Liver (tissue), 9 donors: ENCODE results near the gene AK5. TPM values are rescaled to one million over a fixed set of nuclear protein-coding genes. Genes with fewer than 3 reads are reported as not detected.
"Not testable (repeated sequence)": the region's sequence is repeated elsewhere in the genome, so short reads cannot be mapped to it uniquely, and the experiment has no call there.

Source experiments
- DNase-seq: peaks from one replicate; pipeline ENCODE4 v3.0.0-alpha.2; 2017; ENCODE audit warnings: low spot score
- H3K27ac ChIP-seq, 2 donors: one replicate each; pipeline ENCODE4 v1.7.0; 2013; ENCODE audit warnings: inconsistent platforms in 2 of 2, low read length in 2 of 2, control low read depth in 1 of 2, low read depth in 1 of 2, mild to moderate bottlenecking in 1 of 2
- H3K27me3 ChIP-seq, 4 donors: one replicate each; pipeline versions ENCODE4 v1.6.1 to v1.7.0; 2013; ENCODE audit warnings: low read length in 3 of 4, inconsistent platforms in 1 of 4, mild to moderate bottlenecking in 1 of 4, moderate library complexity in 1 of 4; ENCODE audit not compliant: control insufficient read depth in 4 of 4, insufficient read depth in 4 of 4
- H3K36me3 ChIP-seq, 4 donors: one replicate each; pipeline versions ENCODE4 v1.6.1 to v1.7.0; 2013; ENCODE audit warnings: low read length in 3 of 4, mild to moderate bottlenecking in 3 of 4, low read depth in 1 of 4, moderate library complexity in 1 of 4; ENCODE audit not compliant: control insufficient read depth in 4 of 4, insufficient read depth in 3 of 4
- H3K4me1 ChIP-seq, 4 donors: one replicate each; pipeline versions ENCODE4 v1.6.1 to v1.7.0; 2013; ENCODE audit warnings: low read length in 3 of 4, mild to moderate bottlenecking in 3 of 4, moderate library complexity in 1 of 4; ENCODE audit not compliant: control insufficient read depth in 4 of 4, insufficient read depth in 4 of 4
- H3K4me3 ChIP-seq, 3 donors: one replicate each; pipeline versions ENCODE4 v1.6.1 to v1.7.0; 2013; ENCODE audit warnings: low read length in 3 of 3, control low read depth in 1 of 3, low read depth in 1 of 3, mild to moderate bottlenecking in 1 of 3
- H3K9ac ChIP-seq, 2 donors: one replicate each; pipeline ENCODE4 v1.7.0; 2013; ENCODE audit warnings: low read length in 2 of 2, mild to moderate bottlenecking in 2 of 2, moderate library complexity in 2 of 2, control low read depth in 1 of 2, low read depth in 1 of 2
- H3K9me3 ChIP-seq, 4 donors: one replicate each; pipeline versions ENCODE4 v1.6.1 to v1.7.0; 2013; ENCODE audit warnings: low read length in 3 of 4; ENCODE audit not compliant: control insufficient read depth in 4 of 4
- ATF3 ChIP-seq: IDR thresholded peaks from 2 replicates; pipeline ENCODE4 v1.6.1; 2016; ENCODE audit warnings: antibody characterized with exemption
- CTCF ChIP-seq: fragments of 150-350 bp; IDR thresholded peaks from 2 replicates; pipeline ENCODE4 v1.5.1; 2017; ENCODE audit warnings: improper control_type of control experiment, low read depth, low read length; ENCODE audit not compliant: missing input control
- EGR1 ChIP-seq, 2 donors: IDR thresholded peaks; 2 replicates each; pipeline ENCODE4 v1.6.1; 2016 to 2018; ENCODE audit warnings: antibody characterized with exemption in 2 of 2, low read depth in 2 of 2
- FOXA1 ChIP-seq: IDR thresholded peaks from 2 replicates; pipeline ENCODE4 v1.6.1; 2016; ENCODE audit warnings: antibody characterized with exemption
- FOXA2 ChIP-seq: IDR thresholded peaks from 2 replicates; pipeline ENCODE4 v1.6.1; 2016; ENCODE audit warnings: antibody characterized with exemption
- GABPA ChIP-seq, 2 donors: IDR thresholded peaks in 1 of 2; conservative IDR thresholded peaks in 1 of 2; 2 replicates each; pipeline ENCODE4 v1.6.1; 2016; ENCODE audit warnings: antibody characterized with exemption in 2 of 2, mild to moderate bottlenecking in 1 of 2, moderate library complexity in 1 of 2
- HNF4A ChIP-seq, 2 donors: conservative IDR thresholded peaks; 2 replicates each; pipeline ENCODE4 v1.6.1; 2016; ENCODE audit warnings: antibody characterized with exemption in 2 of 2, mild to moderate bottlenecking in 2 of 2
- HNF4G ChIP-seq: IDR thresholded peaks from 2 replicates; pipeline ENCODE4 v1.6.1; 2016; ENCODE audit warnings: antibody characterized with exemption
- JUND ChIP-seq, 2 donors: IDR thresholded peaks; 2 replicates each; pipeline ENCODE4 v1.6.1; 2016; ENCODE audit warnings: antibody characterized with exemption in 2 of 2
- MAX ChIP-seq: IDR thresholded peaks from 2 replicates; pipeline ENCODE4 v1.6.1; 2016; ENCODE audit warnings: antibody characterized with exemption
- NR2F2 ChIP-seq: IDR thresholded peaks from 2 replicates; pipeline ENCODE4 v1.6.1; 2016; ENCODE audit warnings: antibody characterized with exemption
- RAD21 ChIP-seq, 2 donors: IDR thresholded peaks; 2 replicates each; pipeline ENCODE4 v1.6.1; 2016; ENCODE audit warnings: antibody characterized with exemption in 2 of 2, mild to moderate bottlenecking in 2 of 2
- REST ChIP-seq: IDR thresholded peaks from 2 replicates; pipeline ENCODE4 v1.6.1; 2016; ENCODE audit warnings: antibody characterized with exemption, mild to moderate bottlenecking
- RXRA ChIP-seq, 2 donors: IDR thresholded peaks; 2 replicates each; pipeline ENCODE4 v1.6.1; 2017 to 2018; ENCODE audit warnings: antibody characterized with exemption in 2 of 2, mild to moderate bottlenecking in 1 of 2
- SP1 ChIP-seq: IDR thresholded peaks from 2 replicates; pipeline ENCODE4 v1.6.1; 2018; ENCODE audit warnings: antibody characterized with exemption, mild to moderate bottlenecking
- TAF1 ChIP-seq: conservative IDR thresholded peaks from 2 replicates; pipeline ENCODE4 v1.6.1; 2016; ENCODE audit warnings: antibody characterized with exemption, mild to moderate bottlenecking
- YY1 ChIP-seq: IDR thresholded peaks from 2 replicates; pipeline ENCODE4 v1.6.1; 2016; ENCODE audit warnings: antibody characterized with exemption, mild to moderate bottlenecking
- ZBTB33 ChIP-seq: IDR thresholded peaks from 2 replicates; pipeline ENCODE4 v1.6.1; 2016; ENCODE audit warnings: antibody characterized with exemption
- WGBS: extraction: QIAGEN DNeasy Blood & Tissue Kit; methylation state at CpG from one replicate; pipeline ENCODE4 v1.1.7; 2013; 5-methylcytosine and 5-hydroxymethylcytosine counted together
- polyA plus RNA-seq, 2 donors: library from polyadenylated mRNA; stranded (reverse) in 1 of 2; unstranded in 1 of 2; fragments of 200-250 nt in 1 of 2; fragments of >200 nt in 1 of 2; fragmentation: Nextera tagmentation in 1 of 2; extraction: Ambion mirVana in 1 of 2; gene quantifications; one replicate each; pipeline versions ENCODE4 v1.2.1 to v1.2.3, GENCODE V29; 2013 to 2015
- total RNA-seq, 2 donors: library from RNA; depleted of rRNA; stranded (reverse); fragments of >200 nt; gene quantifications; one replicate each; pipeline ENCODE4 v1.2.3, GENCODE V29; 2014
- donor health status: healthy.
- donor health status: healthy.
- donor health status: healthy.
- donor health status: healthy.
- donor health status: healthy.

AK5 gene
- total and polyA plus RNA-seq, 4 donors: 0.12 to 0.33 (median 0.23) TPM

GRCh38 chr1:77524038-77524437 lies 242.2 kb downstream of the AK5 start:
- Histone ChIP-seq H3K36me3 (no peaks in the 10 kb centered on the region), H3K27ac (no peak overlapping the region), H3K27me3 (no peaks in the 10 kb centered on the region), H3K9ac (no peak overlapping the region), H3K4me1 (no peaks in the 10 kb centered on the region), H3K4me3 (no peak overlapping the region), H3K9me3 (no peaks in the 10 kb centered on the region)
- DNase-seq: no peak
- 94% methylated on average over 3 of the region's 3 CpGs for WGBS
- TF ChIP-seq FOXA2 (no peak), HNF4G (no peak), MAX (no peak), RXRA (IDR thresholded peaks at IDR 0.05) (no peak), EGR1 (IDR thresholded peaks at IDR 0.05; ENCODE audit: low read depth in 2 of 2) (no peak), NR2F2 (no peak), CTCF (no peak), RAD21 (IDR thresholded peaks at IDR 0.05) (no peak), FOXA1 (no peak), YY1 (no peak), SP1 (no peak), REST (no peak), ATF3 (no peak), ZBTB33 (no peak), JUND (IDR thresholded peaks at IDR 0.05) (no peak), HNF4A (conservative IDR thresholded peaks at IDR 0.05) (no peak), GABPA (IDR thresholded peaks at IDR 0.05 in 1 of 2, conservative IDR thresholded peaks at IDR 0.05 in 1 of 2) (no peak), TAF1 (no peak)

- DNase-seq, H3K36me3 ChIP-seq, H3K27ac ChIP-seq, H3K9me3 ChIP-seq, H3K4me1 ChIP-seq, H3K27me3 ChIP-seq, H3K4me3 ChIP-seq, H3K9ac ChIP-seq: not testable (repeated sequence)
- WGBS: 97% methylated on average over 8 of the region's 8 CpGs
Observed at GRCh38 chr1:77531149-77531548, 249.3 kb downstream of the AK5 start.

- not testable (repeated sequence) for DNase-seq, H3K9me3 ChIP-seq
- WGBS: 93% methylated on average over 49 of the region's 49 CpGs
Observed at GRCh38 chr1:77531596-77532280, 249.9 kb downstream of the AK5 start.

More at GRCh38 chr1:77531596-77532280, 249.9 kb downstream of the AK5 start:
- H3K27ac ChIP-seq, H3K27me3 ChIP-seq, H3K4me3 ChIP-seq, H3K9ac ChIP-seq, H3K4me1 ChIP-seq, H3K36me3 ChIP-seq: not testable (repeated sequence)
